H1 (cell line): ENCODE results near the gene HOGA1. TPM values are rescaled to one million over a fixed set of nuclear protein-coding genes. Genes with fewer than 3 reads are reported as not detected.

Experiments
- CTCF ChIA-PET: fragments of 300-600 bp; sonication (Branson Sonifier 250); formaldehyde crosslinking; loops from one replicate; lab custom pipeline; 2021; ENCODE audit not compliant: partially characterized antibody; lab: Charles Lee
- POLR2A ChIA-PET: fragments of 300-600 bp; sonication (Branson Sonifier 250); formaldehyde crosslinking; loops from one replicate; lab custom pipeline; 2021; ENCODE audit warnings: inconsistent platforms; ENCODE audit not compliant: partially characterized antibody; lab: Charles Lee
- DNase-seq, 2 experiments: peaks; one replicate each; pipeline versions ENCODE4 v3.0.0 to v3.0.0-alpha.2; 2010 to 2022; ENCODE audit warnings: low spot score in 2 of 2, low read depth in 1 of 2, mixed read lengths in 1 of 2
- FAIRE-seq: peaks from 2 replicates; lab custom pipeline; 2011; peaks lifted over from hg19 to GRCh38; lab: Jason Lieb, UNC
- H2AFZ ChIP-seq: 2 replicates; pipeline ENCODE4 v1.8.1; 2012; ENCODE audit warnings: low read length, inconsistent platforms
- H2AK5ac ChIP-seq: 2 replicates; pipeline ENCODE4 v1.6.1; 2013; ENCODE audit warnings: low read depth, low read length
- H2BK120ac ChIP-seq: replicated peaks from 2 replicates; pipeline ENCODE3; 2013; ENCODE audit warnings: low read depth, low read length, inconsistent platforms
- H2BK12ac ChIP-seq: 2 replicates; pipeline ENCODE4 v1.6.1; 2013; ENCODE audit warnings: low read depth, low read length
- H2BK15ac ChIP-seq: 2 replicates; pipeline ENCODE4 v1.6.1; 2013; ENCODE audit warnings: low read length
- H2BK20ac ChIP-seq: 2 replicates; pipeline ENCODE4 v1.6.1; 2013; ENCODE audit warnings: low read length
- H2BK5ac ChIP-seq: 2 replicates; pipeline ENCODE4 v1.6.1; 2013; ENCODE audit warnings: low read depth, low read length
- H3K14ac ChIP-seq: 2 replicates; pipeline ENCODE4 v1.6.1; 2013; ENCODE audit warnings: inconsistent platforms; ENCODE audit not compliant: insufficient read length
- H3K18ac ChIP-seq: 2 replicates; pipeline ENCODE4 v1.6.1; 2013; ENCODE audit warnings: low read length; ENCODE audit errors: extremely low read depth
- H3K23ac ChIP-seq: 2 replicates; pipeline ENCODE4 v1.6.1; 2013; ENCODE audit warnings: inconsistent platforms; ENCODE audit not compliant: insufficient read length
- H3K23me2 ChIP-seq: 2 replicates; pipeline ENCODE4 v1.6.1; 2013; ENCODE audit warnings: low read depth, low read length
- H3K27ac ChIP-seq: 2 replicates; pipeline ENCODE4 v1.6.1; 2011; ENCODE audit warnings: low read depth, low read length, inconsistent platforms
- H3K27me3 ChIP-seq, 4 experiments: replicated peaks in 1 of 4; 1 replicate in 1 of 4; 2 replicates in 3 of 4; pipeline versions ENCODE4 v1.6.1 to v1.8.1; 2011 to 2013; ENCODE audit warnings: low read length in 3 of 4, mild to moderate bottlenecking in 3 of 4, inconsistent platforms in 2 of 4, mixed read lengths in 2 of 4, moderate library complexity in 1 of 4; ENCODE audit not compliant: control insufficient read depth in 3 of 4, insufficient read depth in 3 of 4; ENCODE audit errors: extremely low read depth in 1 of 4
- H3K36me3 ChIP-seq, 4 experiments: 2 replicates each; pipeline versions ENCODE4 v1.6.1 to v1.8.1; 2011 to 2013; ENCODE audit warnings: mild to moderate bottlenecking in 4 of 4, low read length in 3 of 4, moderate library complexity in 2 of 4, control low read depth in 1 of 4, inconsistent platforms in 1 of 4; ENCODE audit not compliant: insufficient read depth in 4 of 4, control insufficient read depth in 2 of 4
- H3K4ac ChIP-seq: replicated peaks from 2 replicates; pipeline ENCODE3; 2013; ENCODE audit warnings: low read length, low read depth, mixed read lengths, inconsistent platforms; ENCODE audit not compliant: insufficient read length
- H3K4me1 ChIP-seq, 4 experiments: replicated peaks in 1 of 4; 1 replicate in 1 of 4; 2 replicates in 3 of 4; pipeline versions ENCODE4 v1.6.1 to v1.8.1; 2011 to 2013; ENCODE audit warnings: low read length in 3 of 4, inconsistent platforms in 2 of 4, mixed read lengths in 1 of 4; ENCODE audit not compliant: insufficient read depth in 4 of 4, control insufficient read depth in 3 of 4
- H3K4me2 ChIP-seq, 2 experiments: 2 replicates each; pipeline versions ENCODE4 v1.6.1 to v1.8.1; 2011 to 2013; ENCODE audit warnings: low read depth in 2 of 2, low read length in 2 of 2, control low read depth in 1 of 2, inconsistent platforms in 1 of 2, mild to moderate bottlenecking in 1 of 2; ENCODE audit not compliant: insufficient read depth in 1 of 2
- H3K4me3 ChIP-seq, 4 experiments: fragments of 200-600, 300-600 bp in 1 of 4; sonication (generic), shearing (Covaris generic), sonication (Bioruptor Twin) in 1 of 4; 2 replicates each; pipeline versions ENCODE4 v1.5.1 to v1.8.1; 2011 to 2016; ENCODE audit warnings: low read length in 4 of 4, low read depth in 3 of 4, control low read depth in 2 of 4, inconsistent platforms in 2 of 4, mild to moderate bottlenecking in 2 of 4, mixed read lengths in 1 of 4, moderate library complexity in 1 of 4; ENCODE audit not compliant: insufficient read depth in 2 of 4; ENCODE audit errors: extremely low read depth in 1 of 4
- H3K56ac ChIP-seq: replicated peaks from 2 replicates; pipeline ENCODE3; 2013; ENCODE audit warnings: low read depth, mild to moderate bottlenecking, mixed read lengths, low read length, inconsistent platforms; ENCODE audit not compliant: insufficient read length
- H3K79me1 ChIP-seq: 2 replicates; pipeline ENCODE4 v1.6.1; 2013; ENCODE audit warnings: low read depth, low read length, control low read depth
- H3K79me2 ChIP-seq, 2 experiments: 2 replicates each; pipeline versions ENCODE4 v1.6.1 to v1.8.1; 2012 to 2013; ENCODE audit warnings: low read length in 2 of 2, mild to moderate bottlenecking in 2 of 2, inconsistent platforms in 1 of 2; ENCODE audit not compliant: insufficient read depth in 2 of 2, control insufficient read depth in 1 of 2
- H3K9ac ChIP-seq, 4 experiments: replicated peaks in 1 of 4; 1 replicate in 1 of 4; 2 replicates in 3 of 4; pipeline versions ENCODE4 v1.6.1 to v1.8.1; 2011 to 2013; ENCODE audit warnings: low read depth in 3 of 4, low read length in 3 of 4, control low read depth in 2 of 4, mild to moderate bottlenecking in 2 of 4, moderate library complexity in 2 of 4, inconsistent platforms in 1 of 4; ENCODE audit errors: extremely low read depth in 1 of 4
- H3K9me3 ChIP-seq, 2 experiments: 2 replicates each; pipeline versions ENCODE4 v1.6.1 to v1.8.1; 2012 to 2013; ENCODE audit warnings: mild to moderate bottlenecking in 2 of 2, moderate library complexity in 2 of 2, control low read depth in 1 of 2, inconsistent platforms in 1 of 2, low read depth in 1 of 2, low read length in 1 of 2, mixed read lengths in 1 of 2; ENCODE audit not compliant: insufficient read depth in 2 of 2
- H4K20me1 ChIP-seq, 2 experiments: replicated peaks in 1 of 2; 2 replicates each; pipeline versions ENCODE3 to v1.8.1; 2011 to 2013; ENCODE audit warnings: inconsistent platforms in 2 of 2, low read length in 2 of 2, mild to moderate bottlenecking in 1 of 2; ENCODE audit not compliant: insufficient read depth in 2 of 2, control insufficient read depth in 1 of 2
- H4K5ac ChIP-seq: 2 replicates; pipeline ENCODE4 v1.6.1; 2013; ENCODE audit warnings: low read length, low read depth, mixed read lengths, inconsistent platforms; ENCODE audit not compliant: insufficient read length
- H4K8ac ChIP-seq: 2 replicates; pipeline ENCODE4 v1.8.0; 2013; ENCODE audit warnings: mild to moderate bottlenecking, moderate library complexity, low read length, inconsistent platforms; ENCODE audit not compliant: insufficient read depth; ENCODE audit errors: extremely low read depth
- H4K91ac ChIP-seq: replicated peaks from 2 replicates; pipeline ENCODE3; 2013; ENCODE audit warnings: low read length, mixed read lengths, inconsistent platforms; ENCODE audit not compliant: insufficient read length
- BACH1 ChIP-seq: IDR thresholded peaks from 2 replicates; pipeline ENCODE4 v1.6.1; 2012; ENCODE audit warnings: low read length, improper control_type of control experiment
- CEBPB ChIP-seq: IDR thresholded peaks from 2 replicates; pipeline ENCODE4 v1.6.1; 2012; ENCODE audit warnings: low read depth, low read length
- CHD1 ChIP-seq: IDR thresholded peaks from 2 replicates; pipeline ENCODE4 v1.6.1; 2012; ENCODE audit warnings: low read depth, low read length, improper control_type of control experiment
- EGR1 ChIP-seq: IDR thresholded peaks from 2 replicates; pipeline ENCODE4 v1.6.1; 2011; ENCODE audit warnings: low read depth, low read length, borderline replicate concordance
- EZH2 ChIP-seq: fragments of 200-600 bp; sonication (generic); IDR thresholded peaks from 2 replicates; pipeline ENCODE4 v1.7.1; 2012; ENCODE audit warnings: low read depth, mild to moderate bottlenecking, moderate library complexity, low read length, inconsistent platforms; ENCODE audit not compliant: severe bottlenecking
- GABPA ChIP-seq: IDR thresholded peaks from 2 replicates; pipeline ENCODE4 v1.6.1; 2011; ENCODE audit warnings: mild to moderate bottlenecking, low read length, moderate library complexity, borderline replicate concordance; ENCODE audit not compliant: insufficient read depth
- NANOG ChIP-seq: IDR thresholded peaks from 2 replicates; pipeline ENCODE4 v1.6.1; 2011; ENCODE audit warnings: low read length, low read depth, mild to moderate bottlenecking, inconsistent platforms; ENCODE audit not compliant: insufficient read depth, poor library complexity, severe bottlenecking
- RFX5 ChIP-seq: IDR thresholded peaks from 2 replicates; pipeline ENCODE4 v1.6.1; 2011; ENCODE audit warnings: low read depth, low read length, improper control_type of control experiment, borderline replicate concordance
- RXRA ChIP-seq: IDR thresholded peaks from 2 replicates; pipeline ENCODE4 v1.6.1; 2011; ENCODE audit warnings: low read depth, mild to moderate bottlenecking, low read length, moderate library complexity; ENCODE audit not compliant: insufficient read depth
- SIX5 ChIP-seq: IDR thresholded peaks from 2 replicates; pipeline ENCODE4 v1.6.1; 2011; ENCODE audit warnings: mild to moderate bottlenecking, low read depth, low read length
- SRF ChIP-seq: IDR thresholded peaks from 2 replicates; pipeline ENCODE4 v1.6.1; 2011; ENCODE audit warnings: mild to moderate bottlenecking, low read depth, low read length, moderate library complexity
- WGBS, 2 experiments: shearing (Covaris generic) in 1 of 2; methylation state at CpG; one replicate each; pipeline versions ENCODE4 v1.1.6 to v1.1.7; 2013 to 2015; ENCODE audit warnings: low lambda C conversion rate in 2 of 2, mixed read lengths in 2 of 2, inconsistent platforms in 1 of 2, low coverage in 1 of 2, missing lambda C conversion rate in 1 of 2; ENCODE audit not compliant: insufficient replicate concordance in 2 of 2, insufficient coverage in 1 of 2, insufficient read length in 1 of 2; ENCODE audit errors: extremely low coverage in 1 of 2, missing lambda C conversion rate in 1 of 2; 5-methylcytosine and 5-hydroxymethylcytosine counted together
- polyA plus RNA-seq, 7 experiments: library from polyadenylated mRNA; depleted of rRNA in 3 of 7; stranded (reverse) in 5 of 7; unstranded in 2 of 7; fragments of >200 nt in 5 of 7; fragments of 200-250 nt in 2 of 7; gene quantifications; 1 replicate in 5 of 7; 2 replicates in 1 of 7; 4 replicates in 1 of 7; pipeline versions ENCODE4 v1.2.1 to v1.2.3, GENCODE V29; 2011 to 2013; ENCODE audit warnings: missing spikeins in 2 of 7, mixed read lengths in 2 of 7
- total RNA-seq: library from RNA; stranded (reverse); fragmentation: NEBNext Ultra II Directional; extraction: Animal tissue kit (Norgen Biotek cat#: 25700); gene quantifications from 2 replicates; pipeline ENCODE4 v1.2.1, GENCODE V29; 2021

Gene HOGA1
- total and polyA plus RNA-seq, 2 of the 8 experiments (the other 6 are each of a cell fraction or from before 2014, with no cell fraction given) = 0.28 to 1.00 TPM

GRCh38 chr10:97607095-97607636 lies 23.0 kb downstream of the HOGA1 start:
- no peak overlapping the region for H3K18ac ChIP-seq
- no peaks in the 10 kb centered on the region for H3K9me3 ChIP-seq
- no peak overlapping the region for H3K4me2 ChIP-seq
- H3K4me1 ChIP-seq = peaks cover 0 to 3% (median 2%) of the 10 kb centered on the region in 4 experiments; a peak in 5 of 7 replicates
- H3K4me3 ChIP-seq = no peak overlapping the region
- H4K20me1 ChIP-seq = no peaks in the 10 kb centered on the region
- no peak overlapping the region for H2BK120ac ChIP-seq
- TF ChIP-seq RXRA (no peak), EZH2 (no peak), SRF (no peak), BACH1 (no peak), NANOG (no peak), CEBPB (no peak), CHD1 (no peak), RFX5 (no peak), GABPA (no peak), SIX5 (no peak), EGR1 (no peak)
- H4K91ac ChIP-seq = no peak overlapping the region
- H3K27ac ChIP-seq = no peak overlapping the region
- no peak overlapping the region for H2BK15ac ChIP-seq
- no peak overlapping the region for H3K23ac ChIP-seq
- no peak overlapping the region for H3K56ac ChIP-seq
- DNase-seq (no peak), FAIRE-seq (no peak)
- no peak overlapping the region for H4K5ac ChIP-seq
- H2AFZ ChIP-seq = no peak overlapping the region
- H3K27me3 ChIP-seq = no peaks in the 10 kb centered on the region
- no peak overlapping the region for H3K14ac ChIP-seq
- WGBS, 2 experiments = 94% methylated on average over 5 of the region's 5 CpGs; no CpG with 5 or more reads in 1 of the 2 experiments
- H2BK12ac ChIP-seq = no peak overlapping the region
- no peak overlapping the region for H2AK5ac ChIP-seq
- no peak overlapping the region for H2BK20ac ChIP-seq
- H3K9ac ChIP-seq = no peak overlapping the region
- no peaks in the 10 kb centered on the region for H3K36me3 ChIP-seq
- no peak overlapping the region for H4K8ac ChIP-seq
- H3K23me2 ChIP-seq = no peaks in the 10 kb centered on the region
- no peaks in the 10 kb centered on the region for H3K79me1 ChIP-seq
- CTCF ChIA-PET = interaction anchor here (0.5 to 12.2 kb wide), 6 partner anchors 16 to 125 kb away, joined by 3 to 152 read pairs (median 10); partner anchors contain the start of gene ANKRD2
- no peak overlapping the region for H3K4ac ChIP-seq
- POLR2A ChIA-PET = no interaction called here
- H2BK5ac ChIP-seq = no peak overlapping the region
- no peaks in the 10 kb centered on the region for H3K79me2 ChIP-seq
